ENCODE measurements around the gene HMGXB4.

HMGXB4 gene

DNA sequence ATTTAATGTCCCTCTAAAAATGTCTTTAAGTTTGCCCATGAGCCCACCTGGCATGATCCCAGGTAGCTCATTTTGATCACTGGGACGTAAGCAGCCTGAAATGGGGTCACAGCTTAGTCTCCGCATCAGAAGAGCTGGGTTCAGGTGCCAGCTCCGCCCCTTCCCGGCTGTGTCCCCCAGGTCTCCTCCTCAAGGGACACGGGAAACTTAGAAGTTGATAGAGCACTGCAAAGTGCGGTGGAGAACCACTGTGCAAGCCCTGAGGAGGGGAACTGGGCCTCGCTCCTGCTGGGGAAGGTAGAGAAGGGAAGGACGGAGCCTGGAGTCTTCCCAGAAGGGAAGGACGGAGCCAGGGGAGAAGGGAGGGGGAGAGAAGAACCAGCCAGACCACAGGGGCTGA is 50.1 kb downstream of the HMGXB4 start:
- Histone ChIP-seq H3K4me1 (ENCODE audit: control insufficient read depth, low read length) (peaks cover 52% of the 10 kb centered on the region), H3K9me2 (replicated peaks; ENCODE audit: control insufficient read depth, low read length) (no peaks in the 10 kb centered on the region), H3K27ac (ENCODE audit: low read depth, low read length) (no peak overlapping the region), H3K4me2 (ENCODE audit: low read length) (no peak overlapping the region), H3K27me3 (ENCODE audit: control insufficient read depth, low read length) (no peaks in the 10 kb centered on the region), H4K20me1 (ENCODE audit: control insufficient read depth, insufficient read depth, low read depth, low read length) (no peaks in the 10 kb centered on the region), H3K79me2 (ENCODE audit: control insufficient read depth, low read length) (no peaks in the 10 kb centered on the region), H3K9me3 (ENCODE audit: control insufficient read depth, insufficient read depth, low read length) (no peaks in the 10 kb centered on the region), H3F3A (ENCODE audit: control insufficient read depth, insufficient read depth) (no peaks in the 10 kb centered on the region), H3K36me3 (ENCODE audit: control insufficient read depth, low read length) (no peaks in the 10 kb centered on the region), H3K4me3 (ENCODE audit: low read length) (no peak overlapping the region)
- TF ChIP-seq EZH2phosphoT487 (IDR thresholded peaks at IDR 0.05; ENCODE audit: borderline replicate concordance, low read length), result no peak
- TF ChIP-seq, protein P1, sequence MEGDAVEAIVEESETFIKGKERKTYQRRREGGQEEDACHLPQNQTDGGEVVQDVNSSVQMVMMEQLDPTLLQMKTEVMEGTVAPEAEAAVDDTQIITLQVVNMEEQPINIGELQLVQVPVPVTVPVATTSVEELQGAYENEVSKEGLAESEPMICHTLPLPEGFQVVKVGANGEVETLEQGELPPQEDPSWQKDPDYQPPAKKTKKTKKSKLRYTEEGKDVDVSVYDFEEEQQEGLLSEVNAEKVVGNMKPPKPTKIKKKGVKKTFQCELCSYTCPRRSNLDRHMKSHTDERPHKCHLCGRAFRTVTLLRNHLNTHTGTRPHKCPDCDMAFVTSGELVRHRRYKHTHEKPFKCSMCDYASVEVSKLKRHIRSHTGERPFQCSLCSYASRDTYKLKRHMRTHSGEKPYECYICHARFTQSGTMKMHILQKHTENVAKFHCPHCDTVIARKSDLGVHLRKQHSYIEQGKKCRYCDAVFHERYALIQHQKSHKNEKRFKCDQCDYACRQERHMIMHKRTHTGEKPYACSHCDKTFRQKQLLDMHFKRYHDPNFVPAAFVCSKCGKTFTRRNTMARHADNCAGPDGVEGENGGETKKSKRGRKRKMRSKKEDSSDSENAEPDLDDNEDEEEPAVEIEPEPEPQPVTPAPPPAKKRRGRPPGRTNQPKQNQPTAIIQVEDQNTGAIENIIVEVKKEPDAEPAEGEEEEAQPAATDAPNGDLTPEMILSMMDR (IDR thresholded peaks at IDR 0.05; ENCODE audit: low read depth, low read length, poor library complexity, severe bottlenecking), result no peak

- H3K4me3 ChIP-seq (ENCODE audit: low read length), result no peak overlapping the region
- no peaks in the 10 kb centered on the region for H3K9me2 ChIP-seq (replicated peaks; ENCODE audit: control insufficient read depth, low read length)
- no peak for TF ChIP-seq EZH2phosphoT487 (IDR thresholded peaks at IDR 0.05; ENCODE audit: borderline replicate concordance, low read length)
- TF ChIP-seq, protein P1 (IDR thresholded peaks at IDR 0.05; ENCODE audit: low read depth, low read length, poor library complexity, severe bottlenecking), result no peak
- H4K20me1 ChIP-seq (ENCODE audit: control insufficient read depth, insufficient read depth, low read depth, low read length), result no peaks in the 10 kb centered on the region
- no peaks in the 10 kb centered on the region for H3K36me3 ChIP-seq (ENCODE audit: control insufficient read depth, low read length)
- no peaks in the 10 kb centered on the region for H3F3A ChIP-seq (ENCODE audit: control insufficient read depth, insufficient read depth)
- H3K79me2 ChIP-seq (ENCODE audit: control insufficient read depth, low read length), result no peaks in the 10 kb centered on the region
- no peak overlapping the region for H3K27ac ChIP-seq (ENCODE audit: low read depth, low read length)
- no peaks in the 10 kb centered on the region for H3K9me3 ChIP-seq (ENCODE audit: control insufficient read depth, insufficient read depth, low read length)
- H3K4me1 ChIP-seq (ENCODE audit: control insufficient read depth, low read length), result peaks cover 57% of the 10 kb centered on the region
- no peaks in the 10 kb centered on the region for H3K27me3 ChIP-seq (ENCODE audit: control insufficient read depth, low read length)
- H3K4me2 ChIP-seq (ENCODE audit: low read length), result no peak overlapping the region
These were observed 50.6 kb downstream of the HMGXB4 start for GRCh38 chr22:35307892-35308291.

GRCh38 chr22:35308480-35309021 is 51.3 kb downstream of the HMGXB4 start:
- Histone ChIP-seq H4K20me1 (ENCODE audit: control insufficient read depth, insufficient read depth, low read depth, low read length) (no peaks in the 10 kb centered on the region), H3K4me1 (ENCODE audit: control insufficient read depth, low read length) (peaks cover 61% of the 10 kb centered on the region)

More at GRCh38 chr22:35308480-35309021, 51.3 kb downstream of the HMGXB4 start:
- no peaks in the 10 kb centered on the region for H3K9me3 ChIP-seq (ENCODE audit: control insufficient read depth, insufficient read depth, low read length)
- no peak overlapping the region for H3K27ac ChIP-seq (ENCODE audit: low read depth, low read length)
- H3K36me3 ChIP-seq (ENCODE audit: control insufficient read depth, low read length), result no peaks in the 10 kb centered on the region
- TF ChIP-seq, protein P1 (IDR thresholded peaks at IDR 0.05; ENCODE audit: low read depth, low read length, poor library complexity, severe bottlenecking), result no peak
- TF ChIP-seq EZH2phosphoT487 (IDR thresholded peaks at IDR 0.05; ENCODE audit: borderline replicate concordance, low read length), result no peak
- no peak overlapping the region for H3K4me2 ChIP-seq (ENCODE audit: low read length)
- no peaks in the 10 kb centered on the region for H3K27me3 ChIP-seq (ENCODE audit: control insufficient read depth, low read length)
- H3K4me3 ChIP-seq (ENCODE audit: low read length), result no peak overlapping the region
- H3K9me2 ChIP-seq (replicated peaks; ENCODE audit: control insufficient read depth, low read length), result no peaks in the 10 kb centered on the region
- H3F3A ChIP-seq (ENCODE audit: control insufficient read depth, insufficient read depth), result no peaks in the 10 kb centered on the region
- H3K79me2 ChIP-seq (ENCODE audit: control insufficient read depth, low read length), result no peaks in the 10 kb centered on the region

Measured in DOHH2 (cell line).